Type B pancreatic cell (in vitro differentiated cells): Measurements from ENCODE around the gene EXOG. TPM values are rescaled to one million over a fixed set of nuclear protein-coding genes. Genes with fewer than 3 reads are reported as not detected.
A peak's percentile ranks its signal among the peaks of the same experiment; 100 is the strongest.

ENCODE experiments used
- DNase-seq: peaks from one replicate; pipeline ENCODE4 v3.0.0; 2021; ENCODE audit warnings: mixed read lengths; ENCODE audit not compliant: unreplicated experiment; ENCODE audit errors: extremely low spot score
- H3K27ac Mint-ChIP-seq: 2 replicates; pipeline ENCODE4 v1.8.0; 2021; ENCODE audit warnings: mild to moderate bottlenecking, mixed read lengths
- H3K27me3 Mint-ChIP-seq: 2 replicates; pipeline ENCODE4 v1.8.0; 2021; ENCODE audit warnings: mixed read lengths
- H3K36me3 Mint-ChIP-seq: 2 replicates; pipeline ENCODE4 v1.8.0; 2021; ENCODE audit warnings: mixed read lengths
- H3K4me1 Mint-ChIP-seq: one replicate; pipeline ENCODE4 v1.8.0; 2021; ENCODE audit warnings: mixed read lengths; ENCODE audit not compliant: unreplicated experiment
- H3K4me3 Mint-ChIP-seq: 2 replicates; pipeline ENCODE4 v1.8.0; 2021; ENCODE audit warnings: mild to moderate bottlenecking, mixed read lengths
- H3K9me3 Mint-ChIP-seq: 2 replicates; pipeline ENCODE4 v1.8.0; 2021; ENCODE audit warnings: mixed read lengths
- total RNA-seq: library from RNA; stranded (reverse); gene quantifications from 2 replicates; pipeline ENCODE4 v1.2.1, GENCODE V29; 2021; ENCODE audit warnings: low replicate concordance
- TF ChIP-seq, protein P1 (sequence below): fragments of 200-600 bp; sonication (generic); conservative IDR thresholded peaks from 2 replicates; pipeline ENCODE4 v1.5.0; 2021; ENCODE audit warnings: antibody characterized with exemption, mild to moderate bottlenecking

The EXOG gene
- total RNA-seq, 1 donor from 2014 or later: 16.8 TPM

DNA sequence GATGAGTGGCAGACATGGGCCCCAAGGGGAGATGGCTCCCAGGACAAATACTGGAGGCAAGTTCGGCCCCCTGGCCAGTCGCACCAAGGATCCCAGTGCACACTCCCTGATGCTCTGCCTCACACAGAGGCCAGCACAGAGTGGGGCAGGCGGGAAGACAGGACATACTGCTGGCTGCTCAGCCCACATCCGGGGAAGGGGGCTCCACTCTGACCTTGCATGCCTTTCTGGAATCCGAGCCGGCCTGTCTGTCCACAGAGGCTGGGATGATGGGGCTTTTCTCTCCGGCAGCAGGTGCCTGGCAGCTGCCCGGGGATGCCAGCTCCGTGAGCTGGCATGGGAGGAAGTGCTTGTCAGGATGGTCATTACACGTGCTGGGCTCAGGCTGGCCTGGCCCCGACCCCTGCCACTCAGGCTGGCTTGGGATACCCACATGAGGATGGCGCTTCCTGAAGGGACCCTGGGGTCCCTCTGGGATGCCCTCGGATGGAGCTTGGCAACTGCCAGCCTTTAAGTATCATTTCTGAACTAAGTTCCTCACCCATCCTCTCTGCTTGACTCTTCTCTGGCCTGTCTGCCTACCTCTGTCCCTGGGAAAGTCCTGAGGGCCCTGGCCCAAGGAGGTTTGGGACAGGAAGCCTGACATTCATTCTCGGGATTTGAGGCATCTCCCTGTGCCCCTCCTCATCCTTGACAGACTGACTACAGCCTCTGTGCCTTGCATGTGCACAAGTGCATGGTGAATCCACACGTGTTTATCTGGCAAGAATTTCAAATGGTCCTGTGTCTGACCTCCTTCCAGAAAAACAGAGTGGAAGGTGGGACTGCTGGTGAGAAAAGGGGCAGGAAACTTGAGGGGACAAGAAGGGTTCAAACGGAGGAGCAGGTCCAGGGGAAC is 46.5 kb downstream of the EXOG start:
- Mint-ChIP-seq H3K27me3 (no peaks in the 10 kb centered on the region), H3K27ac (no peak overlapping the region)

GRCh38 chr3:38543586-38543985 is 47.4 kb downstream of the EXOG start:
- Mint-ChIP-seq H3K36me3 (no peaks in the 10 kb centered on the region), H3K9me3 (no peaks in the 10 kb centered on the region), H3K27ac (no peak overlapping the region), H3K27me3 (peaks cover 3% of the 10 kb centered on the region), H3K4me1 (no peaks in the 10 kb centered on the region), H3K4me3 (no peak overlapping the region)
- DNase-seq: no peak
- TF ChIP-seq, protein P1, sequence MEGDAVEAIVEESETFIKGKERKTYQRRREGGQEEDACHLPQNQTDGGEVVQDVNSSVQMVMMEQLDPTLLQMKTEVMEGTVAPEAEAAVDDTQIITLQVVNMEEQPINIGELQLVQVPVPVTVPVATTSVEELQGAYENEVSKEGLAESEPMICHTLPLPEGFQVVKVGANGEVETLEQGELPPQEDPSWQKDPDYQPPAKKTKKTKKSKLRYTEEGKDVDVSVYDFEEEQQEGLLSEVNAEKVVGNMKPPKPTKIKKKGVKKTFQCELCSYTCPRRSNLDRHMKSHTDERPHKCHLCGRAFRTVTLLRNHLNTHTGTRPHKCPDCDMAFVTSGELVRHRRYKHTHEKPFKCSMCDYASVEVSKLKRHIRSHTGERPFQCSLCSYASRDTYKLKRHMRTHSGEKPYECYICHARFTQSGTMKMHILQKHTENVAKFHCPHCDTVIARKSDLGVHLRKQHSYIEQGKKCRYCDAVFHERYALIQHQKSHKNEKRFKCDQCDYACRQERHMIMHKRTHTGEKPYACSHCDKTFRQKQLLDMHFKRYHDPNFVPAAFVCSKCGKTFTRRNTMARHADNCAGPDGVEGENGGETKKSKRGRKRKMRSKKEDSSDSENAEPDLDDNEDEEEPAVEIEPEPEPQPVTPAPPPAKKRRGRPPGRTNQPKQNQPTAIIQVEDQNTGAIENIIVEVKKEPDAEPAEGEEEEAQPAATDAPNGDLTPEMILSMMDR: no peak

More for the DNA sequence above, 46.5 kb downstream of the EXOG start:
- TF ChIP-seq, protein P1: no peak
- Mint-ChIP-seq H3K9me3 (no peaks in the 10 kb centered on the region), H3K4me3 (no peak overlapping the region), H3K36me3 (no peaks in the 10 kb centered on the region), H3K4me1 (no peaks in the 10 kb centered on the region)
- no peak for DNase-seq

GRCh38 chr3:38544926-38545325 is 48.8 kb downstream of the EXOG start:
- TF ChIP-seq, protein P1: no peak
- Mint-ChIP-seq H3K4me3 (no peak overlapping the region), H3K27ac (no peak overlapping the region), H3K36me3 (no peaks in the 10 kb centered on the region), H3K4me1 (no peaks in the 10 kb centered on the region), H3K27me3 (peaks cover 3% of the 10 kb centered on the region), H3K9me3 (no peaks in the 10 kb centered on the region)
- DNase-seq: peak; percentile 40

GRCh38 chr3:38545550-38545949 is 49.4 kb downstream of the EXOG start:
- H3K9me3 Mint-ChIP-seq: no peaks in the 10 kb centered on the region
- TF ChIP-seq, protein P1: no peak
- H3K27me3 Mint-ChIP-seq: peaks cover 3% of the 10 kb centered on the region
- no peak overlapping the region for H3K4me3 Mint-ChIP-seq
- H3K36me3 Mint-ChIP-seq: no peaks in the 10 kb centered on the region
- DNase-seq: no peak
- no peaks in the 10 kb centered on the region for H3K4me1 Mint-ChIP-seq
- no peak overlapping the region for H3K27ac Mint-ChIP-seq

GRCh38 chr3:38545983-38546382 is 49.8 kb downstream of the EXOG start:
- no peaks in the 10 kb centered on the region for H3K36me3 Mint-ChIP-seq
- DNase-seq: no peak
- TF ChIP-seq, protein P1: no peak
- no peak overlapping the region for H3K4me3 Mint-ChIP-seq
- no peaks in the 10 kb centered on the region for H3K4me1 Mint-ChIP-seq
- no peaks in the 10 kb centered on the region for H3K9me3 Mint-ChIP-seq
- H3K27ac Mint-ChIP-seq: no peak overlapping the region
- H3K27me3 Mint-ChIP-seq: peaks cover 3% of the 10 kb centered on the region
